PC-3 (cell line): ENCODE results near the gene ALPK3. TPM values are rescaled to one million over a fixed set of nuclear protein-coding genes. Genes with fewer than 3 reads are reported as not detected.

Source experiments
- ATAC-seq: fragments of 200-7000 bp; cut with Tn5 transposase; 2 replicates; pipeline ENCODE4 v1.9.1; 2020; ENCODE audit warnings: mild to moderate bottlenecking, moderate library complexity
- BruUV-seq: library from RNA; stranded (reverse); fragments of 400-500 nt; replicated peaks from 2 replicates; lab custom pipeline; 2021; lab: Mats Ljungman, UMichigan
- CTCF ChIA-PET: fragments of 300-600 bp; sonication (Branson Sonifier 250); formaldehyde crosslinking; loops from one replicate; lab custom pipeline; 2022; ENCODE audit warnings: antibody characterized with exemption; lab: Charles Lee
- POLR2A ChIA-PET: fragments of 300-600 bp; sonication (Branson Sonifier 250); formaldehyde crosslinking; loops from one replicate; lab custom pipeline; 2022; ENCODE audit warnings: antibody characterized with exemption; ENCODE audit not compliant: unreplicated experiment; lab: Charles Lee
- DNase-seq: peaks from one replicate; pipeline ENCODE4 v3.0.0-alpha.2; 2015
- H2AFZ ChIP-seq: fragments of 300-600 bp; sonication (generic); 2 replicates; pipeline ENCODE4 v1.6.0; 2016; ENCODE audit warnings: antibody characterized with exemption, low read length
- H3F3A ChIP-seq: fragments of 300-600 bp; sonication (generic); one replicate; pipeline ENCODE4 v1.6.0; 2017; ENCODE audit warnings: antibody characterized with exemption, low read length, control low read depth, mild to moderate bottlenecking; ENCODE audit not compliant: unreplicated experiment
- H3K27ac ChIP-seq: fragments of 300-600 bp; sonication (generic); 2 replicates; pipeline ENCODE4 v1.5.1; 2016; ENCODE audit warnings: mild to moderate bottlenecking, low read length
- H3K27me3 ChIP-seq: fragments of 300-600 bp; sonication (generic); 2 replicates; pipeline ENCODE4 v1.6.1; 2016; ENCODE audit warnings: low read length, mixed read lengths
- H3K36me3 ChIP-seq: fragments of 300-600 bp; sonication (generic); 2 replicates; pipeline ENCODE4 v1.6.1; 2016; ENCODE audit warnings: low read depth, mixed run types, low read length, mixed read lengths
- H3K4me1 ChIP-seq: fragments of 300-600 bp; sonication (generic); 2 replicates; pipeline ENCODE4 v1.5.1; 2016; ENCODE audit warnings: low read length; ENCODE audit not compliant: insufficient read depth
- H3K4me2 ChIP-seq: fragments of 300-600 bp; sonication (generic); 2 replicates; pipeline ENCODE4 v1.6.0; 2016; ENCODE audit warnings: low read length
- H3K4me3 ChIP-seq: fragments of 300-600 bp; sonication (generic); 2 replicates; pipeline ENCODE4 v1.5.1; 2016; ENCODE audit warnings: mild to moderate bottlenecking, low read length, mixed read lengths
- H3K79me2 ChIP-seq: fragments of 300-600 bp; sonication (generic); 2 replicates; pipeline ENCODE4 v1.6.1; 2017; ENCODE audit warnings: low read length, mixed read lengths
- H3K9ac ChIP-seq: fragments of 300-600 bp; sonication (generic); 2 replicates; pipeline ENCODE4 v1.6.0; 2016; ENCODE audit warnings: mild to moderate bottlenecking, low read length
- H3K9me2 ChIP-seq: fragments of 300-600 bp; sonication (generic); replicated peaks from 2 replicates; pipeline ENCODE4 v1.6.1; 2016; ENCODE audit warnings: mixed run types, low read length, mixed read lengths
- H3K9me3 ChIP-seq: fragments of 300-600 bp; sonication (generic); 2 replicates; pipeline ENCODE4 v1.6.1; 2016; ENCODE audit warnings: low read length, mixed read lengths
- H4K20me1 ChIP-seq: fragments of 300-600 bp; sonication (generic); 2 replicates; pipeline ENCODE4 v1.6.1; 2016; ENCODE audit warnings: low read length, mixed read lengths
- EZH2 ChIP-seq: fragments of 300-600 bp; sonication (generic); IDR thresholded peaks from one replicate; pipeline ENCODE4 v1.6.1; 2017; ENCODE audit warnings: antibody characterized with exemption, mild to moderate bottlenecking, low read length; ENCODE audit not compliant: unreplicated experiment
- EZH2phosphoT487 ChIP-seq: fragments of 300-600 bp; sonication (generic); IDR thresholded peaks from 2 replicates; pipeline ENCODE4 v1.6.1; 2018; ENCODE audit warnings: mild to moderate bottlenecking, antibody characterized with exemption, low read length, borderline replicate concordance
- intact Hi-C: fragments of 100-400 bp; cut with micrococcal nuclease; formaldehyde crosslinking; loops from 2 replicates; pipeline ENCODE4 v1.9.0; 2023
- total RNA-seq: library from RNA; depleted of rRNA; stranded (reverse); fragments of >200 nt; gene quantifications from 2 replicates; pipeline ENCODE4 v1.2.3, GENCODE V29; 2014
- TF ChIP-seq, protein P1 (sequence below): fragments of 300-600 bp; sonication (generic); conservative IDR thresholded peaks from 2 replicates; pipeline ENCODE4 v1.5.1; 2017; ENCODE audit warnings: antibody characterized with exemption, low read depth, mild to moderate bottlenecking, low read length

The ALPK3 gene
- total RNA-seq, 1 experiment from 2014 or later, result 2.4 TPM

GRCh38 chr15:84812842-84813241, 4.3 kb upstream of the ALPK3 start:
- Histone ChIP-seq H3K27ac (no peak overlapping the region), H3K9me2 (no peaks in the 10 kb centered on the region), H3K36me3 (no peaks in the 10 kb centered on the region), H4K20me1 (no peaks in the 10 kb centered on the region), H3K79me2 (no peaks in the 10 kb centered on the region), H3K4me2 (no peak overlapping the region), H3F3A (no peaks in the 10 kb centered on the region), H2AFZ (no peak overlapping the region), H3K9ac (no peak overlapping the region), H3K4me3 (no peak overlapping the region), H3K27me3 (no peaks in the 10 kb centered on the region), H3K4me1 (no peaks in the 10 kb centered on the region), H3K9me3 (no peaks in the 10 kb centered on the region)
- no TSS peak for BruUV-seq
- no peak for ATAC-seq
- intact Hi-C loops, result no loop called here
- CTCF ChIA-PET, result no interaction called here
- DNase-seq, result no peak
- TF ChIP-seq EZH2, result no peak
- TF ChIP-seq, protein P1, sequence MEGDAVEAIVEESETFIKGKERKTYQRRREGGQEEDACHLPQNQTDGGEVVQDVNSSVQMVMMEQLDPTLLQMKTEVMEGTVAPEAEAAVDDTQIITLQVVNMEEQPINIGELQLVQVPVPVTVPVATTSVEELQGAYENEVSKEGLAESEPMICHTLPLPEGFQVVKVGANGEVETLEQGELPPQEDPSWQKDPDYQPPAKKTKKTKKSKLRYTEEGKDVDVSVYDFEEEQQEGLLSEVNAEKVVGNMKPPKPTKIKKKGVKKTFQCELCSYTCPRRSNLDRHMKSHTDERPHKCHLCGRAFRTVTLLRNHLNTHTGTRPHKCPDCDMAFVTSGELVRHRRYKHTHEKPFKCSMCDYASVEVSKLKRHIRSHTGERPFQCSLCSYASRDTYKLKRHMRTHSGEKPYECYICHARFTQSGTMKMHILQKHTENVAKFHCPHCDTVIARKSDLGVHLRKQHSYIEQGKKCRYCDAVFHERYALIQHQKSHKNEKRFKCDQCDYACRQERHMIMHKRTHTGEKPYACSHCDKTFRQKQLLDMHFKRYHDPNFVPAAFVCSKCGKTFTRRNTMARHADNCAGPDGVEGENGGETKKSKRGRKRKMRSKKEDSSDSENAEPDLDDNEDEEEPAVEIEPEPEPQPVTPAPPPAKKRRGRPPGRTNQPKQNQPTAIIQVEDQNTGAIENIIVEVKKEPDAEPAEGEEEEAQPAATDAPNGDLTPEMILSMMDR, result no peak
- TF ChIP-seq EZH2phosphoT487, result no peak
- POLR2A ChIA-PET, result no interaction called here

DNA sequence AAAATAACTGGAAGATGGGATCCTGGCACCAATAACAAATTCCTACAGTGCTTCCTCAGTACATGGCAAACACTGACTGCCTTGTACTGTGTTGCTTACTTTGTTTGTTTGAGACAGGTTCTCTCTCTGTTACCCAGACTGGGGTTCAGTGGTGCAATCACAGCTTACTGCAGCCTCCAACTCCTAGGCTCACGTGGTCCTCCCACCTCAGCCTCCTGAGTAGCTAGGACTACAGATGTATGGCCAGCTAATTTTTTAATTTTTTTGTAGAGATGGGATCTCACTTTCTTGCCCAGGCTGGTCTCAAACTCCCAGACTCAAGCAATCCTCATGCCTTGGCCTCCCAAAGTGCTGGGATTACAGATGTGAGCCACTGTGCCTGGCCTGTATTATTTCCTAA, 3.7 kb upstream of the ALPK3 start:
- Histone ChIP-seq H3K36me3 (no peaks in the 10 kb centered on the region), H3K4me1 (peaks cover 4% of the 10 kb centered on the region), H3K27me3 (no peaks in the 10 kb centered on the region), H3K79me2 (no peaks in the 10 kb centered on the region), H3K4me3 (no peak overlapping the region), H3K27ac (no peak overlapping the region), H4K20me1 (no peaks in the 10 kb centered on the region), H3K9me3 (no peaks in the 10 kb centered on the region), H2AFZ (no peak overlapping the region), H3K9me2 (no peaks in the 10 kb centered on the region), H3K9ac (no peak overlapping the region), H3F3A (no peaks in the 10 kb centered on the region), H3K4me2 (no peak overlapping the region)
- POLR2A ChIA-PET, result no interaction called here
- CTCF ChIA-PET, result no interaction called here
- intact Hi-C loops, result no loop called here
- TF ChIP-seq, protein P1, result no peak
- TF ChIP-seq EZH2phosphoT487 (no peak), EZH2 (no peak)
- BruUV-seq, result no TSS peak
- no peak for ATAC-seq
- DNase-seq, result no peak

DNA sequence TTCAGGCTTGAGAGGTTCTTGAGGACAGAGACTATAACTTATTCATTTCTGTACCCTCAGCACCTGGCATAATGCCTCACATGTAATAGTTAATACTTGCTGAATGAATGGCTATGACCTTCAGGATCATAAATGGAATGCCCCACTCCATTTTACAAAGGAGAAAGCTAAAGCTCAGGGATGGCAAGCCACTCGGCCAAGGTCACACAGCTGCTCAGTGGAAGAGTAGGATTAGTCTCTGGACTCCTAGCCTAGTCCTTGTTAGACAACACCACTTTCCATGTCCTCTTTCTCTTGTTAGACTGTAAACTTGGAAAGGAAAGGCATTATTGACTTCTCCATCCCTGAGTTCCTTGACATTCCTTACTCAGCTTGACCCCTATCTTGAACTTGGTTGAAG, 3.2 kb upstream of the ALPK3 start:
- Histone ChIP-seq H3K79me2 (no peaks in the 10 kb centered on the region), H3K9me3 (no peaks in the 10 kb centered on the region), H3K27me3 (no peaks in the 10 kb centered on the region), H3K4me2 (no peak overlapping the region), H3K9me2 (no peaks in the 10 kb centered on the region), H2AFZ (no peak overlapping the region), H3K36me3 (no peaks in the 10 kb centered on the region), H3K4me1 (peaks cover 7% of the 10 kb centered on the region), H3K4me3 (no peak overlapping the region), H3F3A (no peaks in the 10 kb centered on the region), H4K20me1 (no peaks in the 10 kb centered on the region), H3K9ac (no peak overlapping the region), H3K27ac (no peak overlapping the region)
- POLR2A ChIA-PET, result no interaction called here
- BruUV-seq, result no TSS peak
- no peak for DNase-seq
- ATAC-seq, result no peak
- CTCF ChIA-PET, result no interaction called here
- TF ChIP-seq, protein P1, result no peak
- TF ChIP-seq EZH2 (no peak), EZH2phosphoT487 (no peak)
- intact Hi-C loops, result no loop called here
